Activated B cell treated with CpG ODN at 0.5 μM for 24 hours (primary cell): ENCODE data around the gene SUPT3H. TPM values are rescaled to one million over a fixed set of nuclear protein-coding genes. Genes with fewer than 3 reads are reported as not detected.

Experiments
- ATAC-seq: fragments of 200-7000 bp; cut with Tn5 transposase; one replicate; pipeline ENCODE4 v1.10.0; 2021; ENCODE audit warnings: low read depth, mild to moderate bottlenecking, moderate library complexity
- CTCF ChIA-PET: fragments of 350-600 bp; sonication (Branson Sonifier 250); formaldehyde crosslinking; loops from one replicate; lab custom pipeline; 2021; ENCODE audit warnings: antibody characterized with exemption; lab: Charles Lee
- POLR2A ChIA-PET: fragments of 350-600 bp; sonication (Branson Sonifier 250); formaldehyde crosslinking; loops from one replicate; lab custom pipeline; 2021; ENCODE audit warnings: antibody characterized with exemption; lab: Charles Lee
- DNase-seq: peaks from one replicate; pipeline ENCODE4 v3.0.0; 2022
- H3K27ac Mint-ChIP-seq: one replicate; pipeline ENCODE4 v1.8.0; 2020; ENCODE audit warnings: mixed read lengths
- H3K27me3 Mint-ChIP-seq: one replicate; pipeline ENCODE4 v1.8.0; 2021; ENCODE audit warnings: mixed read lengths
- H3K36me3 Mint-ChIP-seq: one replicate; pipeline ENCODE4 v1.8.0; 2021; ENCODE audit warnings: low read depth, mixed read lengths
- H3K4me1 Mint-ChIP-seq: one replicate; pipeline ENCODE4 v1.8.0; 2021; ENCODE audit warnings: mixed read lengths
- H3K4me3 Mint-ChIP-seq: one replicate; pipeline ENCODE4 v1.8.0; 2020; ENCODE audit warnings: mild to moderate bottlenecking, mixed read lengths
- H3K9me3 Mint-ChIP-seq: one replicate; pipeline ENCODE4 v1.8.0; 2020; ENCODE audit warnings: mixed read lengths
- CTCF ChIP-seq: fragments of 200-600 bp; IDR thresholded peaks from one replicate; pipeline ENCODE4 v1.8.0; 2022; ENCODE audit warnings: antibody characterized with exemption, mild to moderate bottlenecking
- intact Hi-C: fragments of 100-400 bp; cut with micrococcal nuclease; formaldehyde crosslinking; loops from one replicate; pipeline ENCODE4 v1.15.1; 2024
- total RNA-seq: library from RNA; stranded (reverse); gene quantifications from 2 replicates; pipeline ENCODE4 v1.2.3, GENCODE V29; 2022

The SUPT3H gene
- total RNA-seq, 1 donor from 2014 or later: 9.9 TPM

GRCh38 chr6:44785130-44785529, 592.6 kb downstream of the SUPT3H start:
- intact Hi-C loops: no loop called here
- CTCF ChIA-PET: no interaction called here

GRCh38 chr6:44784195-44784594, 593.5 kb downstream of the SUPT3H start:
- H3K36me3 Mint-ChIP-seq: no peaks in the 10 kb centered on the region
- TF ChIP-seq CTCF: no peak
- no peak for DNase-seq
- H3K27me3 Mint-ChIP-seq: no peaks in the 10 kb centered on the region
- intact Hi-C loops: no loop called here
- ATAC-seq: no peak
- no peaks in the 10 kb centered on the region for H3K9me3 Mint-ChIP-seq
- no peak overlapping the region for H3K4me3 Mint-ChIP-seq
- H3K27ac Mint-ChIP-seq: no peak overlapping the region
- ChIA-PET CTCF (no interaction called here), POLR2A (no interaction called here)
- peaks cover 7% of the 10 kb centered on the region for H3K4me1 Mint-ChIP-seq

More at GRCh38 chr6:44785130-44785529, 592.6 kb downstream of the SUPT3H start:
- DNase-seq (no peak), ATAC-seq (no peak)
- POLR2A ChIA-PET: no interaction called here
- Mint-ChIP-seq H3K4me3 (no peak overlapping the region), H3K27ac (no peak overlapping the region), H3K27me3 (peaks cover 2% of the 10 kb centered on the region), H3K9me3 (no peaks in the 10 kb centered on the region), H3K4me1 (no peaks in the 10 kb centered on the region), H3K36me3 (no peaks in the 10 kb centered on the region)
- TF ChIP-seq CTCF: no peak

GRCh38 chr6:44782892-44783291, 594.8 kb downstream of the SUPT3H start:
- ChIA-PET POLR2A (no interaction called here), CTCF (no interaction called here)
- DNase-seq (no peak), ATAC-seq (no peak)
- no peaks in the 10 kb centered on the region for H3K9me3 Mint-ChIP-seq
- no peaks in the 10 kb centered on the region for H3K36me3 Mint-ChIP-seq
- H3K27ac Mint-ChIP-seq: no peak overlapping the region
- H3K4me3 Mint-ChIP-seq: no peak overlapping the region
- intact Hi-C loops: no loop called here
- H3K4me1 Mint-ChIP-seq: peaks cover 8% of the 10 kb centered on the region
- TF ChIP-seq CTCF: no peak
- H3K27me3 Mint-ChIP-seq: no peaks in the 10 kb centered on the region

GRCh38 chr6:44781912-44782597, 595.7 kb downstream of the SUPT3H start:
- TF ChIP-seq CTCF: no peak
- Mint-ChIP-seq H3K4me1 (peaks cover 8% of the 10 kb centered on the region), H3K27me3 (no peaks in the 10 kb centered on the region), H3K36me3 (no peaks in the 10 kb centered on the region), H3K9me3 (no peaks in the 10 kb centered on the region), H3K4me3 (no peak overlapping the region), H3K27ac (no peak overlapping the region)
- intact Hi-C loops: no loop called here
- POLR2A ChIA-PET: no interaction called here
- CTCF ChIA-PET: no interaction called here
- DNase-seq (no peak), ATAC-seq (no peak)

- H3K4me3 Mint-ChIP-seq: no peak overlapping the region
- intact Hi-C loops: no loop called here
- DNase-seq (no peak), ATAC-seq (no peak)
- H3K9me3 Mint-ChIP-seq: no peaks in the 10 kb centered on the region
- CTCF ChIA-PET: no interaction called here
- no peak for TF ChIP-seq CTCF
- H3K27me3 Mint-ChIP-seq: no peaks in the 10 kb centered on the region
- H3K27ac Mint-ChIP-seq: no peak overlapping the region
- peaks cover 8% of the 10 kb centered on the region for H3K4me1 Mint-ChIP-seq
- POLR2A ChIA-PET: no interaction called here
- no peaks in the 10 kb centered on the region for H3K36me3 Mint-ChIP-seq
These were observed 597.6 kb downstream of the SUPT3H start for GRCh38 chr6:44780161-44780560.
